ENCODE measurements around the gene DAB1.

- TF ChIP-seq CTCF (IDR thresholded peaks at IDR 0.05) (no peak), POLR2A (IDR thresholded peaks at IDR 0.05) (no peak)
These were observed 397.1 kb downstream of the DAB1 start for GRCh38 chr1:57026624-57027354.

Measured in right lobe of liver (tissue), 4 donors.